Sigmoid colon (tissue), 7 donors: ENCODE data around the gene PLAAT4. TPM values are rescaled to one million over a fixed set of nuclear protein-coding genes. Genes with fewer than 3 reads are reported as not detected.
"Not testable (repeated sequence)": the region's sequence is repeated elsewhere in the genome, so short reads cannot be mapped to it uniquely, and the experiment has no call there.

ENCODE experiments used
- DNase-seq: peaks from one replicate; pipeline ENCODE4 v3.0.0-alpha.2; 2019
- H3K27ac ChIP-seq, 4 donors: fragments of 200-600 bp; sonication (generic); one replicate each; pipeline ENCODE4 v1.5.1; 2016 to 2019; ENCODE audit warnings: mild to moderate bottlenecking in 1 of 4
- H3K27me3 ChIP-seq, 3 donors: fragments of 200-600 bp; sonication (generic); one replicate each; pipeline ENCODE4 v1.5.1; 2019; ENCODE audit warnings: mild to moderate bottlenecking in 1 of 3
- H3K36me3 ChIP-seq, 4 donors: fragments of 200-600 bp; sonication (generic); one replicate each; pipeline ENCODE4 v1.5.1; 2016 to 2019
- H3K4me1 ChIP-seq, 4 donors: fragments of 200-600 bp; sonication (generic); one replicate each; pipeline ENCODE4 v1.5.1; 2017 to 2019
- H3K4me3 ChIP-seq, 4 donors: fragments of 200-600 bp; sonication (generic); one replicate each; pipeline ENCODE4 v1.5.1; 2017 to 2019; ENCODE audit warnings: mild to moderate bottlenecking in 2 of 4, moderate library complexity in 1 of 4
- H3K9me3 ChIP-seq, 4 donors: fragments of 200-600 bp in 3 of 4; sonication (generic) in 3 of 4; one replicate each; pipeline versions ENCODE4 v1.5.1 to v1.6.1; 2013 to 2019
- CTCF ChIP-seq, 4 experiments: fragments of 450-650 bp in 3 of 4; fragments of 200-600 bp in 1 of 4; IDR thresholded peaks; one replicate each; pipeline ENCODE4 v1.5.1; 2016 to 2019; ENCODE audit warnings: antibody characterized with exemption in 4 of 4, mild to moderate bottlenecking in 3 of 4, moderate library complexity in 2 of 4
- EP300 ChIP-seq, 4 donors: sonication (generic); formaldehyde crosslinking; IDR thresholded peaks; one replicate each; pipeline ENCODE4 v1.6.1; 2017; ENCODE audit warnings: antibody characterized with exemption in 4 of 4
- POLR2A ChIP-seq, 2 donors: fragments of 450-650 bp; IDR thresholded peaks; one replicate each; pipeline ENCODE4 v1.6.1; 2016; ENCODE audit warnings: antibody characterized with exemption in 2 of 2, mild to moderate bottlenecking in 2 of 2, moderate library complexity in 2 of 2
- POLR2AphosphoS5 ChIP-seq, 4 donors: sonication (generic); formaldehyde crosslinking; IDR thresholded peaks; one replicate each; pipeline ENCODE4 v1.6.1; 2017; ENCODE audit warnings: antibody characterized with exemption in 4 of 4
- WGBS, 2 donors: extraction: QIAGEN DNeasy Blood & Tissue Kit; methylation state at CpG; one replicate each; pipeline ENCODE4 v1.1.7; 2013; 5-methylcytosine and 5-hydroxymethylcytosine counted together
- intact Hi-C: fragments of 100-400 bp; cut with DNase I; formaldehyde crosslinking; loops from one replicate; pipeline ENCODE4 v1.15.1; 2023
- polyA plus RNA-seq, 3 donors: library from polyadenylated mRNA; stranded (reverse); fragments of 200-250 nt; gene quantifications; one replicate each; pipeline ENCODE4 v1.2.3, GENCODE V29; 2013
- total RNA-seq, 4 donors: library from RNA; depleted of rRNA; stranded (reverse); fragments of >200 nt; gene quantifications; one replicate each; pipeline ENCODE4 v1.1.0, GENCODE V29; 2016
- donor health status: healthy with polysubstance abuse.
- donor health status: Bipolar disorder and iron deficiency.
- donor health status: healthy.

Gene PLAAT4
- total and polyA plus RNA-seq, 7 donors = 36.7 to 262 (median 49.9) TPM

- H3K4me1 ChIP-seq = no peaks in the 10 kb centered on the region
- no peaks in the 10 kb centered on the region for H3K27me3 ChIP-seq
- no peak for DNase-seq
- H3K27ac ChIP-seq = no peak overlapping the region
- intact Hi-C loops = no loop called here
- no peaks in the 10 kb centered on the region for H3K9me3 ChIP-seq
- peaks cover 0 to 32% (median 3%) of the 10 kb centered on the region in 4 donors for H3K36me3 ChIP-seq
- H3K4me3 ChIP-seq = no peak overlapping the region
- no peak for TF ChIP-seq EP300 (IDR thresholded peaks at IDR 0.05)
- no peak for TF ChIP-seq POLR2AphosphoS5 (IDR thresholded peaks at IDR 0.05)
- no peak for TF ChIP-seq POLR2A (IDR thresholded peaks at IDR 0.05)
- TF ChIP-seq CTCF (IDR thresholded peaks at IDR 0.05) = no peak
- 94 to 97% methylated on average over 1 of the region's 1 CpG for WGBS, 2 donors
Observed at GRCh38 chr11:63547061-63547460, 10.5 kb downstream of the PLAAT4 start.

GRCh38 chr11:63548178-63548577 lies 11.6 kb downstream of the PLAAT4 start:
- no peaks in the 10 kb centered on the region for H3K4me1 ChIP-seq
- WGBS, 2 donors = 85 to 86% methylated on average over 4 of the region's 4 CpGs
- H3K9me3 ChIP-seq = no peaks in the 10 kb centered on the region
- intact Hi-C loops = no loop called here
- TF ChIP-seq POLR2AphosphoS5 (IDR thresholded peaks at IDR 0.05) = no peak
- TF ChIP-seq CTCF (IDR thresholded peaks at IDR 0.05) = no peak
- no peak for TF ChIP-seq EP300 (IDR thresholded peaks at IDR 0.05)
- no peak for TF ChIP-seq POLR2A (IDR thresholded peaks at IDR 0.05)
- H3K27ac ChIP-seq = no peak overlapping the region
- H3K36me3 ChIP-seq = peaks cover 0 to 32% (median 3%) of the 10 kb centered on the region in 4 donors
- DNase-seq = no peak
- H3K27me3 ChIP-seq = no peaks in the 10 kb centered on the region
- no peak overlapping the region for H3K4me3 ChIP-seq

DNA sequence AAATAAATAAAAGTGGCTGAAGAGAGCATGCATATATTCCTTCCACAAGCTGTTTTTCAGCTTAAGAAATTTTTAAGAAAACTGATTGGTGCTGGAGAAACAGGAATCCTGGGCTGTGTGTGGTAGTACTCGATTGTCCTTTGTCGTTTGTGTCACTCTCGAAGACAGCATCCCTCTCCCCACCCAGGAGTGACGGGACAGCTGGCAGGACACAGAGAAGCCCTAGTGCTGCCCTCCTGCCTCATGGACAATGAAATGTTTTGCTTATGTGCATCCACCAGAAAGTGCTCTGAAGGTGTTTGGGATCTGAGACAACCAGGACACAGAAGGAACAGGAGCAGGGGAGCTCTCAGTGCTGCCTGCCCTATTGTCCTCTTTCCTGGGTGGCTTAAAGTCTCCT lies 12.8 kb downstream of the PLAAT4 start:
- Histone ChIP-seq H3K9me3 (no peaks in the 10 kb centered on the region), H3K4me1 (no peaks in the 10 kb centered on the region), H3K36me3 (peaks cover 0 to 31% (median 3%) of the 10 kb centered on the region in 4 donors), H3K4me3 (no peak overlapping the region), H3K27ac (no peak overlapping the region), H3K27me3 (no peaks in the 10 kb centered on the region)
- TF ChIP-seq CTCF (IDR thresholded peaks at IDR 0.05) = no peak
- TF ChIP-seq POLR2AphosphoS5 (IDR thresholded peaks at IDR 0.05) = no peak
- TF ChIP-seq EP300 (IDR thresholded peaks at IDR 0.05) = no peak
- TF ChIP-seq POLR2A (IDR thresholded peaks at IDR 0.05) = no peak
- 87 to 93% methylated on average over 4 of the region's 4 CpGs for WGBS, 2 donors
- peak; percentile 50 for DNase-seq
- intact Hi-C loops = no loop called here

- 95 to 97% methylated on average over 31 of the region's 31 CpGs for WGBS, 2 donors
- H3K4me1 ChIP-seq, H3K27me3 ChIP-seq, H3K27ac ChIP-seq, H3K4me3 ChIP-seq, intact Hi-C loops, H3K9me3 ChIP-seq: not testable (repeated sequence)
- DNase-seq = peak; percentile 43
- H3K36me3 ChIP-seq = peaks cover 0 to 23% (median 3%) of the 10 kb centered on the region in 4 donors
Observed at GRCh38 chr11:63550156-63550700, 13.6 kb downstream of the PLAAT4 start.

DNA sequence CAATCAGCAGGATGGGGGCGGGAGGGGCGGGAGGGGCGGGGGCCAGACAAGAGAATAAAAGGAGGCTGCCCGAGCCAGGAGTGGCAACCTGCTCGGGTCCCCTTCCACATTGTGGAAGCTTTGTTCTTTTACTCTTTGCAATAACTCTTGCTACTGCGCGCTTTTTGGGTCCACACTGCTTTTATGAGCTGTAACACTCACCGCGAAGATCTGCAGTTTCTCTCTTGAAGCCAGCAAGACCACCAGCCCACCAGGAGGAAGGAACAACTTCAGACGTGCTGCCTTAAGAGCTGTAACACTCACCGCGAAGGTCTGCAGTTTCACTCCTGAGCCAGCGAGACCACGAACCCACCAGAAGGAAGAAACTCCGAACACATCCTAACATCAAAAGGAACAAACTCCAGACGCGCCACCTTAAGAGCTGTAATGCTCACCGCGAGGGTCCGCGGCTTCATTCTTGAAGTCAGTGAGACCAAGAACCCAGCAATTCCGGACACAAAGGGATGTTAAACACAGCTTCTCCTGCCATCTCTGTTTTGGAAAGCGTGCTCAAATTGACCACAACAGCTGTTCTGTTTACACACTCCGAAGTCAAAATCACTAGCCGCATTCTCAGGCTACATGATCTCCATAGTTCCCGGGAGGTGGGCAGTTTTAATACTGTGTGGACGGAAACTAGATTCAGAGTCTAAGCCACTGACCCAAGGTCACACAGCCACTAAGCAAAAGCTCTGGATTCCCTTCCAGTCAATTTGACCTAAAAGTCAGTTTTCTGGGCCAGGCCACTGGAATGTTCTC lies 14.7 kb downstream of the PLAAT4 start:
- Histone ChIP-seq H3K27ac (no peak overlapping the region), H3K27me3 (no peaks in the 10 kb centered on the region), H3K4me3 (no peak overlapping the region), H3K36me3 (peaks cover 0 to 12% (median under 1%) of the 10 kb centered on the region in 4 donors), H3K9me3 (no peaks in the 10 kb centered on the region), H3K4me1 (no peaks in the 10 kb centered on the region)
- DNase-seq = peak; percentile 29
- WGBS, 2 donors = 62 to 85% methylated on average over 27 of the region's 27 CpGs
- TF ChIP-seq EP300 (IDR thresholded peaks at IDR 0.05) = no peak
- no peak for TF ChIP-seq CTCF (IDR thresholded peaks at IDR 0.05)
- TF ChIP-seq POLR2AphosphoS5 (IDR thresholded peaks at IDR 0.05) = no peak
- no peak for TF ChIP-seq POLR2A (IDR thresholded peaks at IDR 0.05)
- intact Hi-C loops = no loop called here
